Activated B cell treated with CpG ODN at 0.5 μM for 24 hours (primary cell): Measurements from ENCODE around the gene MPP3. TPM values are rescaled to one million over a fixed set of nuclear protein-coding genes. Genes with fewer than 3 reads are reported as not detected.

Experiments used
- ATAC-seq: fragments of 200-7000 bp; cut with Tn5 transposase; one replicate; pipeline ENCODE4 v1.10.0; 2021; ENCODE audit warnings: low read depth, mild to moderate bottlenecking, moderate library complexity
- CTCF ChIA-PET: fragments of 350-600 bp; sonication (Branson Sonifier 250); formaldehyde crosslinking; loops from one replicate; lab custom pipeline; 2021; ENCODE audit warnings: antibody characterized with exemption; lab: Charles Lee
- POLR2A ChIA-PET: fragments of 350-600 bp; sonication (Branson Sonifier 250); formaldehyde crosslinking; loops from one replicate; lab custom pipeline; 2021; ENCODE audit warnings: antibody characterized with exemption; lab: Charles Lee
- DNase-seq: peaks from one replicate; pipeline ENCODE4 v3.0.0; 2022
- H3K27ac Mint-ChIP-seq: one replicate; pipeline ENCODE4 v1.8.0; 2020; ENCODE audit warnings: mixed read lengths
- H3K27me3 Mint-ChIP-seq: one replicate; pipeline ENCODE4 v1.8.0; 2021; ENCODE audit warnings: mixed read lengths
- H3K36me3 Mint-ChIP-seq: one replicate; pipeline ENCODE4 v1.8.0; 2021; ENCODE audit warnings: low read depth, mixed read lengths
- H3K4me1 Mint-ChIP-seq: one replicate; pipeline ENCODE4 v1.8.0; 2021; ENCODE audit warnings: mixed read lengths
- H3K4me3 Mint-ChIP-seq: one replicate; pipeline ENCODE4 v1.8.0; 2020; ENCODE audit warnings: mild to moderate bottlenecking, mixed read lengths
- H3K9me3 Mint-ChIP-seq: one replicate; pipeline ENCODE4 v1.8.0; 2020; ENCODE audit warnings: mixed read lengths
- intact Hi-C: fragments of 100-400 bp; cut with micrococcal nuclease; formaldehyde crosslinking; loops from one replicate; pipeline ENCODE4 v1.15.1; 2024
- total RNA-seq: library from RNA; stranded (reverse); gene quantifications from 2 replicates; pipeline ENCODE4 v1.2.3, GENCODE V29; 2022
- TF ChIP-seq, protein P1 (sequence below): fragments of 200-600 bp; IDR thresholded peaks from one replicate; pipeline ENCODE4 v1.8.0; 2022; ENCODE audit warnings: antibody characterized with exemption, mild to moderate bottlenecking

The MPP3 gene
- total RNA-seq, 1 donor from 2014 or later = not detected

DNA sequence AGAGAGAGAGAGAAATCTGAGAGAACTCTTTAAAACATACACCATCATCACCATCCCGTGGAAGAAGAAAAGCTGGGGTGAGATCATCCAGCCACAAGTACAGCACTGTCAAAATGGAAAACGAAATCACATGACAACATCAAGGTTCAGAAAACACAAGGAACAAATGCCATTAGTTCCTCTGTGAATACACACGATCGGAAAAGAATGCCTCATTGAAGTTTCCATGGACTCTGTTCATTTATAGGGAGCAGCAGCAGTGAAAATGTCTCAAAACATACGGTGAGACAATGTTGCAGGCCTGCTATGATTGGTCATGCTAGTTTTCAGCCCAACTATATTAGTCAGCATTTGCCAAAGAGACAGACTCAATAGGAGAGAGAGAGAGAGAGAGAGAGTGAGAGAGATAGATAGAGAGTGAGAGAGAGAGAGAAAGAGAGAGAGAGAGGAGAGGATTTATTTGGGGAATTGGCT is 48.3 kb downstream of the MPP3 start:
- ATAC-seq (no peak), DNase-seq (no peak)
- CTCF ChIA-PET = no interaction called here
- Mint-ChIP-seq H3K27ac (no peak overlapping the region), H3K27me3 (peaks cover 25% of the 10 kb centered on the region), H3K9me3 (no peaks in the 10 kb centered on the region), H3K4me3 (no peak overlapping the region), H3K36me3 (no peaks in the 10 kb centered on the region), H3K4me1 (peaks cover 2% of the 10 kb centered on the region)
- TF ChIP-seq, protein P1, sequence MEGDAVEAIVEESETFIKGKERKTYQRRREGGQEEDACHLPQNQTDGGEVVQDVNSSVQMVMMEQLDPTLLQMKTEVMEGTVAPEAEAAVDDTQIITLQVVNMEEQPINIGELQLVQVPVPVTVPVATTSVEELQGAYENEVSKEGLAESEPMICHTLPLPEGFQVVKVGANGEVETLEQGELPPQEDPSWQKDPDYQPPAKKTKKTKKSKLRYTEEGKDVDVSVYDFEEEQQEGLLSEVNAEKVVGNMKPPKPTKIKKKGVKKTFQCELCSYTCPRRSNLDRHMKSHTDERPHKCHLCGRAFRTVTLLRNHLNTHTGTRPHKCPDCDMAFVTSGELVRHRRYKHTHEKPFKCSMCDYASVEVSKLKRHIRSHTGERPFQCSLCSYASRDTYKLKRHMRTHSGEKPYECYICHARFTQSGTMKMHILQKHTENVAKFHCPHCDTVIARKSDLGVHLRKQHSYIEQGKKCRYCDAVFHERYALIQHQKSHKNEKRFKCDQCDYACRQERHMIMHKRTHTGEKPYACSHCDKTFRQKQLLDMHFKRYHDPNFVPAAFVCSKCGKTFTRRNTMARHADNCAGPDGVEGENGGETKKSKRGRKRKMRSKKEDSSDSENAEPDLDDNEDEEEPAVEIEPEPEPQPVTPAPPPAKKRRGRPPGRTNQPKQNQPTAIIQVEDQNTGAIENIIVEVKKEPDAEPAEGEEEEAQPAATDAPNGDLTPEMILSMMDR = no peak
- intact Hi-C loops = loop anchor here (5.0 kb wide), 1 partner anchor 48 kb away; the partner anchor contains the start of gene MPP3
- POLR2A ChIA-PET = interaction anchor here (0.7 kb wide), 1 partner anchor 1406 kb away, joined by 3 read pairs; no protein-coding TSS in a partner anchor

DNA sequence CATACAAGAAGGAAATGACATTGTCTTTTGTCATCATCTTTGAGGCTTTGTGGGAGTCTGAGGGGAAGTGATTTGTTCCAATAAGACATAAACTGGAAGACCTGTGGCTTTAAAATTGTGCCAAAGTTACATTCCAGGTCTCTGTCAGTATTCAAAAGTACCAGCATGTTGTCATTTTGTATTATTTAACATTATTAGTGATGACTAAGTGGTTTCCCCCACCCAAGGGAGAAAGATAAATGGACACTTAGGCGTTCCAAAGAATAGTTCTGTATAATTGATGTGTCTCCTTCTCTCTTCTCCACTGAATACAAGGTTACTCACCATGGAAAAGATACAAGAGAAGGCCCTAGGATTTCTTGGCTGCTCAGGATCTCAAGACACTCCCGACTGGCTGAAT is 48.9 kb downstream of the MPP3 start:
- POLR2A ChIA-PET = no interaction called here
- Mint-ChIP-seq H3K9me3 (no peaks in the 10 kb centered on the region), H3K27me3 (peaks cover 23% of the 10 kb centered on the region), H3K36me3 (no peaks in the 10 kb centered on the region), H3K27ac (no peak overlapping the region), H3K4me1 (peaks cover 8% of the 10 kb centered on the region), H3K4me3 (no peak overlapping the region)
- ATAC-seq (no peak), DNase-seq (no peak)
- TF ChIP-seq, protein P1 = no peak
- intact Hi-C loops = loop anchor here (5.0 kb wide), 1 partner anchor 48 kb away; the partner anchor contains the start of gene MPP3
- CTCF ChIA-PET = no interaction called here

DNA sequence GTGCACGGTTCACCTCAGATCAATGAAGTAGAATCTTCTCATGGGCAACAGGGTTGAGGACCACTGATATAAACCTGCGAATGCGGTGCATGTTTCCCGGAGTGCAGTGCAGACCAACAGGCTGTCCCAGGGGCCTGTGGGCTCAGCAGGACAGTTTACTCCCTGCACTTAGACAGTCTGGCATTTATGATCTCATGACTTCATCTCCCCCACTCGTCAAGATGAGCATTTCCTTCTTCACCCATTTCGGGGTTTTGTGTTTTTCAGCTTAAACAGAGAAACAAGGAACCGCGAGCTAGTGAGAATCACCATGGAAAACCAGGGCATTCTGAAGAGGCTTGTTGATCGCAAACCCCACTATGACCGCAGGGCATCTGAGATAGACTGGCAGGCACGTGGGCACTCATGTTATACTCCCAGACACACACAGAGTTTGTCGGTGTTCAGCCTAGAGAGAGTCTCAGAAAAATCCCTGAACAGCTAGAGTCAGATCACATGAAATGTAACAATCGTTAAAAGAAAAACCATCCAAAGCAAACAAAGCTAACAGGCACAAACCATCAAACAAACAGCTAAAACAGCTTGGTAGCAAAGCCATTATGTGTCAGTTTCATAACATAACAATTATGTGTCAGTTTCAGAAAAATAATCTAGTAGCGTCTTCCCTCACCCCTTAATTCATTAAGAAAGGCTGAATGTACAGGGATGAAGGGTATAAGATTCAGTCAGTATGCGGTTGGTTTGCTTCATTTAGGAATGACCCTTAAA is 49.8 kb downstream of the MPP3 start:
- TF ChIP-seq, protein P1 = no peak
- H3K9me3 Mint-ChIP-seq = no peaks in the 10 kb centered on the region
- CTCF ChIA-PET = no interaction called here
- no peak for DNase-seq
- peaks cover 9% of the 10 kb centered on the region for H3K4me1 Mint-ChIP-seq
- H3K27ac Mint-ChIP-seq = no peak overlapping the region
- intact Hi-C loops = loop anchor here (5.0 kb wide), 1 partner anchor 49 kb away; the partner anchor contains the start of gene MPP3
- H3K36me3 Mint-ChIP-seq = peaks cover 2% of the 10 kb centered on the region
- ATAC-seq = no peak
- H3K27me3 Mint-ChIP-seq = peaks cover 23% of the 10 kb centered on the region
- POLR2A ChIA-PET = no interaction called here
- no peak overlapping the region for H3K4me3 Mint-ChIP-seq

DNA sequence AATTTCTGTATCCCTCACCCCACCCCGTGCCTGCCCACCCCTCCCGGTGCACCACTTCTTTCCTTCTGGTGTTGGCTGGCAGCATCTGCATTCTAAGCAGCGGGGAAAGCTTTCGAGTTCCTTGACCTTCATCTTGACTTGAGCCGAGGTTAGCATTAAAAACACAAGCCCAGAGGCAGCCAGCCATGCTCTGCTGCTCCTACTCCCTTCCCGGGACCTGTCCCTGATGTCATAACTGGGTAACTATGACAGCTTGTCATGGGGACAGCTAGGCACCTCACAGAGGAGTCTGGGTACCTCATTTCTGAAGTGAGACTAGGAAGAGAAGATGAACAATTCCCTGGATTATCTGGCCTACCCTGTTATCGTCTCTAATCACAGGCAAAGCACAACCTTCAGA is 52.8 kb downstream of the MPP3 start, which contains the start of gene CFAP97D1:
Gene CFAP97D1 (plus strand): TSS at position 301 of the 400 bp plus-strand sequence. CDS start 28 bp downstream, at position 329.
- no peak within 1 kb of the TSS for H3K27ac Mint-ChIP-seq
- intact Hi-C loops = loop anchor here (5.0 kb wide), 1 partner anchor 52 kb away; the partner anchor contains the start of gene MPP3
- no peaks in the 10 kb centered on the region for H3K9me3 Mint-ChIP-seq
- DNase-seq (no peak), ATAC-seq (no peak)
- peaks cover 19% of the 10 kb centered on the region for H3K4me1 Mint-ChIP-seq
- ChIA-PET CTCF (no interaction called here), POLR2A (no interaction called here)
- H3K27me3 Mint-ChIP-seq = peaks cover 23% of the 10 kb centered on the region
- peak within 1 kb of the TSS; percentile 74 for H3K4me3 Mint-ChIP-seq
- H3K36me3 Mint-ChIP-seq = peaks cover 2% of the 10 kb centered on the region
- TF ChIP-seq, protein P1 = no peak
